Activated T-helper 1 cell treated with anti-CD3 and anti-CD28 coated beads, Interleukin-12 subunit alpha, Interleukin-12 subunit beta, Interleukin-2, Interleukin-4 antibody, amounts not matched to agents 30 ng/mL and 10 ng/mL and 1 ng/mL, durations not matched to agents 14 hours and 24 hours and 36 hours (primary cell): ENCODE results near the gene IVD. TPM values are rescaled to one million over a fixed set of nuclear protein-coding genes. Genes with fewer than 3 reads are reported as not detected.

Source experiments
- DNase-seq: peaks from one replicate; pipeline ENCODE4 v3.0.0; 2021; ENCODE audit warnings: low spot score
- H3K27ac Mint-ChIP-seq: one replicate; pipeline ENCODE4 v1.8.0; 2021; ENCODE audit warnings: mild to moderate bottlenecking, mixed read lengths
- H3K27me3 Mint-ChIP-seq: one replicate; pipeline ENCODE4 v1.8.0; 2022; ENCODE audit warnings: mild to moderate bottlenecking, moderate library complexity, mixed read lengths; ENCODE audit not compliant: insufficient read depth
- H3K36me3 Mint-ChIP-seq: one replicate; pipeline ENCODE4 v1.8.0; 2021; ENCODE audit warnings: low read depth, mixed read lengths
- H3K4me1 Mint-ChIP-seq: one replicate; pipeline ENCODE4 v1.8.0; 2021; ENCODE audit warnings: low read depth, mixed read lengths
- H3K4me3 Mint-ChIP-seq: one replicate; pipeline ENCODE4 v1.8.0; 2021; ENCODE audit warnings: mild to moderate bottlenecking, moderate library complexity, mixed read lengths
- H3K9me3 Mint-ChIP-seq: one replicate; pipeline ENCODE4 v1.8.0; 2021; ENCODE audit warnings: mixed read lengths
- intact Hi-C: fragments of 100-400 bp; cut with micrococcal nuclease; formaldehyde crosslinking; loops from one replicate; pipeline ENCODE4 v1.15.1; 2024
- total RNA-seq: library from RNA; stranded (reverse); gene quantifications from 2 replicates; pipeline ENCODE4 v1.2.3, GENCODE V29; 2022

Gene IVD
- total RNA-seq, 1 donor from 2014 or later, result 59.6 TPM

DNA sequence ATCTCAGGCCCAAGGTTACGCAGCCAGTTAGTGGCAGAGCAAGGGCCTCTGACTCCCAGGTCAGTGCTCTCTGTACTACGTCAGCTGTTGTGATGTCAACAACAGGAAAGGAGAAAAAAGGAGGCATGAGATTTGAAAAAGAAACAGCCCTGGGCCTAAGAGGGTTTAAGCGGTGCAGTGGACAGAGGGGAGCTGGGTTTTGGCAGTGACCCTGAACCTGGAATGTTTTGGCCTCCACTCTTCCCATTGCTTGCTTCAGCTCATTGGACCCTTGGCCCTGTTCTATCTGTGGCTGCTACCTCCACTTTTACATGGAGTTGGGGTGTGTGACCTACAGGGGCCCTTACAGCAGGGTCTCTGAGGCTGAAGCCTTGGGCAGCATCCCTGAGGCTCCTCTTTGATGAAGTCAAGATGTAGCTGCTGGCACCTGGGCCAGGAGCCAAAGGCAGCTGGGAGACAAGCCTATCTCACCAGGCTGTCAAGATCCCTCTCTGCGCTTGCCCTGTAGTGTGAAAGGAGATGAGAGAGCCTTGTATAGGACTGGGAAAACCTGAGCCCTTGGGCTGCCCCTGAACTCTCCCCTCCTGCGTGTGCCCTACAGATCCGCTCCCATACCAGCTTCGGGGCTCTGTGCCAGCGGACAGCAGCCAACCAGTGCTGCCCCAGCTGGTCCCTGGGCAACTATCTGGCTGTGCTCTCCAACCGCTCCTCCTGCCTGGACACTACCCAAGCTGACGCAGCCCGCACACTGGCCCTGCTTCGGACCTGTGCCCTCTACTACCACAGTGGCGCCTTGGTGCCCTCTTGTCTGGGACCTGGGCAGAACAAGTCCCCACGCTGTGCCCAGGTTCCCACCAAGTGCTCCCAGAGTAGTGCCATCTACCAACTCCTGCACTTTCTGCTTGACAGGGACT lies 38.9 kb upstream of the IVD start:
- Mint-ChIP-seq H3K4me3 (peak overlapping the region; percentile 75), H3K4me1 (peaks cover 11% of the 10 kb centered on the region), H3K9me3 (no peaks in the 10 kb centered on the region), H3K36me3 (no peaks in the 10 kb centered on the region), H3K27ac (no peak overlapping the region), H3K27me3 (peaks cover 14% of the 10 kb centered on the region)
- intact Hi-C loops, result no loop called here
- DNase-seq, result no peak

DNA sequence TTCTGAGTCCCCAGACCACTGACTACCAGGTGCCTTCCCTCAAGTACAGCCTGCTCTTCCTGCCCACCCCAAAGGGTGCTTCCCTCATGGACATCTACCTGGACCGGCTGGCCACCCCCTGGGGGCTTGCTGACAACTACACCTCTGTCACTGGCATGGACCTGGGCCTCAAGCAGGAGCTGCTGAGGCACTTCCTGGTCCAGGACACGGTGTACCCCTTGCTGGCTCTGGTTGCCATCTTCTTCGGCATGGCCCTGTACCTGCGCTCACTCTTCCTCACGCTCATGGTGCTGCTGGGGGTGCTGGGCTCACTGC lies 38.3 kb upstream of the IVD start:
- intact Hi-C loops, result no loop called here
- peaks cover 11% of the 10 kb centered on the region for H3K4me1 Mint-ChIP-seq
- DNase-seq, result no peak
- H3K4me3 Mint-ChIP-seq, result peak overlapping the region; percentile 75
- no peak overlapping the region for H3K27ac Mint-ChIP-seq
- no peaks in the 10 kb centered on the region for H3K36me3 Mint-ChIP-seq
- H3K27me3 Mint-ChIP-seq, result peaks cover 14% of the 10 kb centered on the region
- H3K9me3 Mint-ChIP-seq, result no peaks in the 10 kb centered on the region

DNA sequence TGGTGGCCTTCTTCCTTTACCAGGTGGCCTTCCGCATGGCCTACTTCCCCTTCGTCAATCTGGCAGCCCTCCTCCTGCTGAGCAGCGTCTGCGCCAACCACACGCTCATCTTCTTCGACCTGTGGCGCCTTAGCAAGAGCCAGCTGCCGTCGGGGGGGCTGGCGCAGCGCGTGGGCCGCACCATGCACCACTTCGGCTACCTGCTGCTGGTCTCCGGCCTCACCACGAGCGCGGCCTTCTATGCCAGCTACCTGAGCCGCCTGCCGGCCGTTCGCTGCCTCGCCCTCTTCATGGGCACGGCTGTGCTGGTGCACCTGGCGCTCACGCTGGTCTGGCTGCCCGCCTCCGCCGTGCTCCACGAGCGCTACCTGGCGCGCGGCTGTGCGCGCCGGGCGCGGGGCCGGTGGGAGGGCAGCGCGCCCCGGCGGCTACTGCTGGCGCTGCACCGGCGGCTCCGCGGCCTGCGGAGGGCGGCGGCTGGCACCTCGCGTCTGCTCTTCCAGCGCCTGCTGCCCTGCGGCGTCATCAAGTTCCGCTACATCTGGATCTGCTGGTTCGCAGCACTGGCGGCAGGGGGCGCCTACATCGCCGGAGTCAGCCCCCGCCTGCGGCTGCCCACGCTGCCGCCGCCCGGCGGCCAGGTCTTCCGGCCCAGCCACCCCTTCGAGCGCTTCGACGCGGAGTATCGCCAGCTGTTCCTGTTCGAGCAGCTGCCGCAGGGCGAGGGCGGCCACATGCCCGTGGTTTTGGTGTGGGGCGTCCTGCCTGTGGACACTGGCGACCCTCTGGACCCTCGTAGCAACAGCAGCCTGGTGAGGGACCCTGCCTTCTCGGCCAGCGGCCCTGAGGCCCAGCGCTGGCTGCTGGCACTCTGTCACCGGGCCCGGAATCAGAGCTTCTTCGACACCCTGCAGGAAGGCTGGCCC lies 37.6 kb upstream of the IVD start:
- H3K27ac Mint-ChIP-seq, result no peak overlapping the region
- H3K27me3 Mint-ChIP-seq, result peaks cover 12% of the 10 kb centered on the region
- H3K4me1 Mint-ChIP-seq, result peaks cover 11% of the 10 kb centered on the region
- intact Hi-C loops, result loop anchor here (1.0 kb wide), 5 partner anchors 10 to 54 kb away; partner anchors contain the start of genes DISP2 and KNSTRN
- peak overlapping the region; percentile 75 for H3K4me3 Mint-ChIP-seq
- DNase-seq, result peak; percentile 83
- H3K9me3 Mint-ChIP-seq, result no peaks in the 10 kb centered on the region
- no peaks in the 10 kb centered on the region for H3K36me3 Mint-ChIP-seq

DNA sequence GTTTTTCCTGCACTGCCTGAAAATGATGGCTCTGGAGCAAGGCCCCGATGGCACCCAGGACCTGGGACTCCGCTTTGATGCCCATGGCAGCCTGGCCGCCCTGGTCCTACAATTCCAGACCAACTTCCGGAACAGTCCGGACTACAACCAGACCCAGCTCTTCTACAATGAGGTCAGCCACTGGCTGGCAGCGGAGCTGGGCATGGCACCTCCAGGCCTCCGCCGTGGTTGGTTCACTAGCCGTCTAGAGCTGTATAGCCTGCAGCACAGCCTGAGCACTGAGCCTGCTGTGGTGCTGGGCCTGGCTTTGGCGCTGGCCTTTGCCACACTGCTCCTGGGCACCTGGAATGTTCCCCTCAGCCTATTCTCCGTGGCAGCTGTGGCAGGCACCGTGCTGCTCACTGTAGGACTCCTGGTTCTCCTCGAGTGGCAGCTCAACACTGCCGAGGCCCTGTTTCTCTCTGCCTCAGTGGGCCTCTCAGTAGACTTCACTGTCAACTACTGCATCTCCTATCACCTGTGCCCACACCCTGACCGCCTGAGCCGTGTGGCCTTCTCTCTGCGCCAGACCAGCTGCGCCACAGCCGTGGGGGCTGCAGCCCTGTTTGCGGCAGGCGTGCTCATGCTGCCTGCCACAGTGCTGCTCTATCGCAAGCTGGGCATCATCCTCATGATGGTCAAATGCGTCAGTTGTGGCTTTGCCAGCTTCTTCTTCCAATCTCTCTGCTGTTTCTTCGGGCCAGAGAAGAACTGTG lies 36.7 kb upstream of the IVD start:
- H3K27ac Mint-ChIP-seq, result no peak overlapping the region
- H3K27me3 Mint-ChIP-seq, result peaks cover 12% of the 10 kb centered on the region
- intact Hi-C loops, result loop anchor here (1.0 kb wide), 5 partner anchors 11 to 53 kb away; partner anchors contain the start of genes DISP2 and KNSTRN
- H3K4me3 Mint-ChIP-seq, result peak overlapping the region; percentile 30
- H3K36me3 Mint-ChIP-seq, result no peaks in the 10 kb centered on the region
- H3K4me1 Mint-ChIP-seq, result peaks cover 11% of the 10 kb centered on the region
- no peaks in the 10 kb centered on the region for H3K9me3 Mint-ChIP-seq
- DNase-seq, result no peak

DNA sequence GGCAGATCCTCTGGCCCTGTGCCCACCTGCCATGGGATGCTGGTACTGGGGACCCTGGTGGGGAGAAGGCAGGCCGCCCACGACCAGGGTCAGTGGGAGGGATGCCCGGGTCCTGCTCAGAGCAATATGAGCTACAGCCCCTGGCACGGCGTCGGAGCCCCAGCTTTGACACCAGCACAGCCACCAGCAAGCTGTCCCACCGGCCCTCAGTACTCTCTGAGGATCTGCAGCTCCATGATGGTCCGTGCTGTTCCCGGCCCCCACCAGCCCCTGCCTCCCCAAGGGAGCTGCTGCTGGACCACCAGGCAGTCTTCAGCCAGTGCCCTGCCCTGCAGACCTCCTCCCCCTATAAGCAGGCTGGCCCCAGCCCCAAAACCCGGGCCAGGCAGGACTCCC lies 36.1 kb upstream of the IVD start:
- H3K36me3 Mint-ChIP-seq, result no peaks in the 10 kb centered on the region
- peaks cover 12% of the 10 kb centered on the region for H3K27me3 Mint-ChIP-seq
- peaks cover 11% of the 10 kb centered on the region for H3K4me1 Mint-ChIP-seq
- H3K9me3 Mint-ChIP-seq, result no peaks in the 10 kb centered on the region
- peak overlapping the region; percentile 30 for H3K4me3 Mint-ChIP-seq
- H3K27ac Mint-ChIP-seq, result no peak overlapping the region
- no peak for DNase-seq
- intact Hi-C loops, result no loop called here

DNA sequence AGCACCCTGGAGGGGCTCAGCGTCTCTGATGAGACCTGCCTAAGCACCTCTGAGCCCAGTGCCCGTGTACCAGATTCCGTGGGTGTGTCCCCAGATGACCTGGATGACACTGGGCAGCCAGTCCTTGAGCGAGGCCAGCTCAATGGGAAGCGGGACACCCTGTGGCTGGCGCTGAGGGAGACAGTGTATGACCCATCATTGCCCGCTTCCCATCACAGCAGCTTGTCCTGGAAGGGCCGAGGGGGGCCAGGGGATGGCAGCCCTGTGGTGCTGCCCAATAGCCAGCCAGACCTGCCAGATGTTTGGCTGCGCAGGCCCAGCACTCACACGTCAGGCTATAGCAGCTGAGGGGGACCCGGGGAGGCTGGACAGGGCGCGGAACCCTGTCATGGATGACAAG lies 35.6 kb upstream of the IVD start:
- peaks cover 12% of the 10 kb centered on the region for H3K27me3 Mint-ChIP-seq
- H3K4me1 Mint-ChIP-seq, result peaks cover 11% of the 10 kb centered on the region
- no peaks in the 10 kb centered on the region for H3K9me3 Mint-ChIP-seq
- DNase-seq, result no peak
- intact Hi-C loops, result no loop called here
- H3K36me3 Mint-ChIP-seq, result no peaks in the 10 kb centered on the region
- H3K4me3 Mint-ChIP-seq, result no peak overlapping the region
- H3K27ac Mint-ChIP-seq, result no peak overlapping the region

DNA sequence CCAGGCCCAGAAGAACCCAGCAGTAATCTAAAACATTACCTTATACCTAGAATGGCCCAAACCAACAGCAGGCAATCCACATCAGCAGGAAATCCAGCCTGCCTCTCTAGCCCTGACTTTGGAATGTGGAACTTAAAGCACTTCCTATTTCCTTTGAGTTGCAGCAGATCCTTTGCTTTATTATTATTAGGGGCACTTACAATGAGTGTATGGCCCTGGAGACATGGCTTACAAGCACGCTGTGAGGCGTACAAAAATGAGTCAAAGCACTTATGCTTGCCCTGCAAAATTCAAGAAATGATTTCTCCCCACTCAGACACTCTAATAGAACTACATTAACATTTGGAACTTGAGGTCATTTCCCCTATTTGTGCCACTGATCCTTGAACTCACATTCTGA lies 32.6 kb upstream of the IVD start:
- Mint-ChIP-seq H3K4me3 (no peak overlapping the region), H3K27me3 (peaks cover 9% of the 10 kb centered on the region), H3K4me1 (no peaks in the 10 kb centered on the region), H3K9me3 (no peaks in the 10 kb centered on the region), H3K36me3 (no peaks in the 10 kb centered on the region), H3K27ac (no peak overlapping the region)
- DNase-seq, result no peak
- intact Hi-C loops, result no loop called here

DNA sequence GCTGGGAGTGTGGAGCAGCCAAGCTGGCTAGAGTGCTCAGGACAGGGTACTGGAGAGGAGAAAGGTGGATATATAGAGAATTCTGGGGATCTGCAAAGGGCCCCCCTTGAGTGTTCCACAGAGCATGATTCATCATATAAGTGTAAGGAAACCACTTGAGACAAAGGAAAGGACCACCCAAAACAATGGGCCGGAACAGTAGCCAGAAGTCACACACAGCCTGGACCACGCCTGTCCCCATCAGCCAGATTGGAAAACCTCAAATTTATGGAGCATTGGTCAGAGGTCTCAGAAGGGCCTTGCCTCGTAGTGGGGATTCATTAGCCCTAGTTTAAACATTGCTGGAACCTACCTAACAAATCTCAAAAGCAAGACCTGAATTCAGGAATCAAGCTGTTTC lies 28.0 kb upstream of the IVD start:
- DNase-seq, result no peak
- no peak overlapping the region for H3K27ac Mint-ChIP-seq
- peaks cover 3% of the 10 kb centered on the region for H3K4me1 Mint-ChIP-seq
- H3K4me3 Mint-ChIP-seq, result no peak overlapping the region
- H3K27me3 Mint-ChIP-seq, result peaks cover 7% of the 10 kb centered on the region
- intact Hi-C loops, result no loop called here
- H3K36me3 Mint-ChIP-seq, result no peaks in the 10 kb centered on the region
- H3K9me3 Mint-ChIP-seq, result no peaks in the 10 kb centered on the region

DNA sequence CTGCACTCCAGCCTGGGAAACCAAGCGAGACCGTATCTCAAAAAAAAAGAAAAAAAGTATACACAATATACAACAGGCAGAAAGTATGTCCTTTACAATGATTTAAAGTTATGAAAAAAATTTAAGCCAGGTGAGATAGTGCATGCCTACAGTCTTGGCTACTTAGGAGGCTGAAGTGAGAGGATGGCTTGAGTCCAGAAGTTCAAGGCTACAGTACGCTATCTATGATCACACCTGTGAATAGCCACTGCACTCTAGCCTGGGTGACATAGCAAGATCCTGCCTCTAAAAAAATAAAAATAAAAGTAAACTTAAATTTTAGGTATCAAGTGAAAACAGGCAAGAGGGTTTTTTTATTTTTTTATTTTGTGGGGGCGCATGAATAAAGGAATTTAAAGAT lies 26.2 kb upstream of the IVD start:
- intact Hi-C loops, result no loop called here
- H3K27me3 Mint-ChIP-seq, result peaks cover 7% of the 10 kb centered on the region
- H3K9me3 Mint-ChIP-seq, result no peaks in the 10 kb centered on the region
- H3K4me3 Mint-ChIP-seq, result no peak overlapping the region
- no peak overlapping the region for H3K27ac Mint-ChIP-seq
- H3K36me3 Mint-ChIP-seq, result peaks cover 9% of the 10 kb centered on the region
- no peak for DNase-seq
- H3K4me1 Mint-ChIP-seq, result peaks cover 16% of the 10 kb centered on the region

DNA sequence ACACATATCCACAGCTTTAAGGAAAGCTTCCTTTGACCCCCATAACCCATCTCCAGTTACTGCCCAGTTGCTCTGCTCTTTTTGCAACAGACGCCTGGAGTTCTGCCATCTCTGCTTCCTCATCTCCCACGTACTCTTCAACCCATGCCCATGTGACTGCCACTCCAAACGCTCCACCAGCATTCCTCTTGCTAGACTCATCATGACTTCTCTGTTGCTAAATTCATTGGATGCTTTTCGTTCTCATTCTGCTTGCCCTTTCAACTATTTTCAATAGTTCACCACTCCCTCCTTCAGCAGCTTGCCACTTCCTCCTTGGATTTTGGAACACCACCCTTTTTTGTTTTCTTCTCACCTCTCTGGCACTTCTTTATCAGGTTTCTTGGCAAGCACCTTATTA lies 25.7 kb upstream of the IVD start:
- DNase-seq, result no peak
- Mint-ChIP-seq H3K27ac (no peak overlapping the region), H3K4me1 (peaks cover 21% of the 10 kb centered on the region), H3K27me3 (peaks cover 7% of the 10 kb centered on the region), H3K36me3 (peaks cover 9% of the 10 kb centered on the region), H3K4me3 (no peak overlapping the region), H3K9me3 (no peaks in the 10 kb centered on the region)
- intact Hi-C loops, result loop anchor here (5.0 kb wide), 1 partner anchor 42 kb away; no protein-coding TSS in a partner anchor

DNA sequence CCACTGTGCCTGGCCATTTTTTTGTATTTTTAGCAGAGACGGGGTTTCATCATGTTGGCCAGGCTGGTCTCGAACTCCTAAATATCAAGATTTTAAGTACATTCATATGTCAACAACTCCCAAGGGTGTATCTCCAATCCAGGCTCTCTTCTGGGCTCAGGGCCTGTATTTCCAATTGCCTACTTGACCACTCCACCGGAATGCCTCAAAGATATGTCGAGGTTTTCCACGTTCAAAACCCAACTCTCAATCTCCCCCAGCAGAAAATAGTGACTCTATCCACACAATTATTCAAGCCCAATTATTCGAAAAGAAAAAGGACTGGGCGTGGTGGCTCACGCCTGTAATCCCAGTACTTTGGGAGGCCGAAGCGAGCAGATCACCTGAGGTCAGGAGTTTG lies 25.0 kb upstream of the IVD start:
- Mint-ChIP-seq H3K9me3 (no peaks in the 10 kb centered on the region), H3K36me3 (peaks cover 13% of the 10 kb centered on the region), H3K4me1 (peaks cover 29% of the 10 kb centered on the region), H3K27ac (no peak overlapping the region), H3K4me3 (no peak overlapping the region), H3K27me3 (peaks cover 7% of the 10 kb centered on the region)
- DNase-seq, result no peak
- intact Hi-C loops, result loop anchor here (5.0 kb wide), 1 partner anchor 42 kb away; no protein-coding TSS in a partner anchor

DNA sequence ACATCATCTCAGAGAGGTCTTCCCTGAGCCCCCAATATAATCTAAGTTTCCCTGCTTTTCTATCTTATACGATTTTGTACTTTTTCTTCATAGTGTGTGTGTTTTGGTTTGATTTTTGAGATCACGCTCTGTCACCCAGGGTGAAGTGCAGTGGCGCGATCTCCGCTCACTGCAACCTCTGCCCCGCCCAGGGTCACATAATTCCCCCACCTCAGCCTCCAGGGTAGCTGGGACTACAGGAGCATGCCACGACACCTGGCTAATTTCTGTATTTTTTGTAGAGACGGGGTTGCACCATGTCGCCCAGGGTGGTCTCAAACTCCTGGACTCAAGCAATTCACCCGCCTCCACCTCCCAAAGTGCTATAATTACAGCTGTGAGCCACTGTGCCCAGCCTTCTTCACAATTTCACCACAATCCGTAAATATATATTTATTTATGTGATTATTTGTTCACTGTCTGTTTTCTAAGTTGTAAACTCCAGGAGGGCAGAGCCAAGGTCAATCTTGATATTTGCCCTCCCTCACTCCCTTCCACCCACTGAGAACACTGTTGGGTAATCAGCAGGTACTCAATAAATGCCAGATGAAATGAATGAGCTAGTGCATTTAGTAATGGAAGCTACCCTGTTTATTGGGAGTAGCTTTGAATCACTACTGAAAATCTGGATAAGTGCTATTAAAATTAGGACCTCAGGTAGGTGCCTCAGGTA lies 23.6 kb upstream of the IVD start:
- Mint-ChIP-seq H3K27me3 (peaks cover 7% of the 10 kb centered on the region), H3K36me3 (peaks cover 21% of the 10 kb centered on the region), H3K9me3 (no peaks in the 10 kb centered on the region), H3K4me3 (no peak overlapping the region), H3K27ac (no peak overlapping the region), H3K4me1 (peaks cover 29% of the 10 kb centered on the region)
- no peak for DNase-seq
- intact Hi-C loops, result loop anchor here (1.0 to 5.0 kb wide), 9 partner anchors 14 to 221 kb away; partner anchors contain the start of genes BAHD1, BUB1B, DISP2 and IVD
